ENCODE results near the gene DOCK4. TPM values are rescaled to one million over a fixed set of nuclear protein-coding genes. Genes with fewer than 3 reads are reported as not detected.

The DOCK4 gene
- total RNA-seq, 1 experiment from 2014 or later = 3.4 TPM

DNA sequence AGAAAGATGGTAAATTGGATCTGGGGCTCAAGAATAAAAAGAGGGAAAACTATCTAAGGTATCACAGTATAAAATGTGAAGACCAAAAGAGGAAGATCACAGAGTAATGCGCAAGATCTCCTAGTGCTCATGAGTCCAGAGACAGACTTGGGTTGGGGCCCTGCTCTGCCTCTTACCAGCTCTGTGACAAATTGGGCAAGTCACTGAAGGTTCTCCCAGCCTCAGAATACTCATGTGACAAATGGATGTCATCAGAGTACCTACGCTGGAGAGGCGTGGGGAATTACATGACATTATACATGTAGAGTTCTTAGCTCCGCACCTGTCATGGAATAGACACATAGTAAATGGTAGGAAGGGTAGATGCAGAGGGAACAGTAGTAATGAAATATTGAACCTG, 124.4 kb downstream of the DOCK4 start:
- H3K4me1 Mint-ChIP-seq (ENCODE audit: low read depth, unreplicated experiment) = no peaks in the 10 kb centered on the region
- H3K9me3 Mint-ChIP-seq (ENCODE audit: low read depth, unreplicated experiment) = no peaks in the 10 kb centered on the region
- CTCF ChIA-PET = no interaction called here
- BruUV-seq (replicated peaks) = no TSS peak
- intact Hi-C loops (cut with micrococcal nuclease; ENCODE audit: unreplicated experiment) = loop anchor here (10.0 kb wide), 1 partner anchor 303 kb away; no protein-coding TSS in a partner anchor
- peak overlapping the region; percentile 31 for H3K27ac Mint-ChIP-seq (ENCODE audit: unreplicated experiment)
- no peaks in the 10 kb centered on the region for H3K36me3 Mint-ChIP-seq (ENCODE audit: insufficient read depth, unreplicated experiment)
- H3K4me3 Mint-ChIP-seq (ENCODE audit: low read depth, unreplicated experiment) = no peak overlapping the region
- TF ChIP-seq, protein P1, sequence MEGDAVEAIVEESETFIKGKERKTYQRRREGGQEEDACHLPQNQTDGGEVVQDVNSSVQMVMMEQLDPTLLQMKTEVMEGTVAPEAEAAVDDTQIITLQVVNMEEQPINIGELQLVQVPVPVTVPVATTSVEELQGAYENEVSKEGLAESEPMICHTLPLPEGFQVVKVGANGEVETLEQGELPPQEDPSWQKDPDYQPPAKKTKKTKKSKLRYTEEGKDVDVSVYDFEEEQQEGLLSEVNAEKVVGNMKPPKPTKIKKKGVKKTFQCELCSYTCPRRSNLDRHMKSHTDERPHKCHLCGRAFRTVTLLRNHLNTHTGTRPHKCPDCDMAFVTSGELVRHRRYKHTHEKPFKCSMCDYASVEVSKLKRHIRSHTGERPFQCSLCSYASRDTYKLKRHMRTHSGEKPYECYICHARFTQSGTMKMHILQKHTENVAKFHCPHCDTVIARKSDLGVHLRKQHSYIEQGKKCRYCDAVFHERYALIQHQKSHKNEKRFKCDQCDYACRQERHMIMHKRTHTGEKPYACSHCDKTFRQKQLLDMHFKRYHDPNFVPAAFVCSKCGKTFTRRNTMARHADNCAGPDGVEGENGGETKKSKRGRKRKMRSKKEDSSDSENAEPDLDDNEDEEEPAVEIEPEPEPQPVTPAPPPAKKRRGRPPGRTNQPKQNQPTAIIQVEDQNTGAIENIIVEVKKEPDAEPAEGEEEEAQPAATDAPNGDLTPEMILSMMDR (IDR thresholded peaks at IDR 0.05; ENCODE audit: unreplicated experiment) = no peak
- no peak for DNase-seq
- no peaks in the 10 kb centered on the region for H3K27me3 Mint-ChIP-seq (ENCODE audit: unreplicated experiment)

DNA sequence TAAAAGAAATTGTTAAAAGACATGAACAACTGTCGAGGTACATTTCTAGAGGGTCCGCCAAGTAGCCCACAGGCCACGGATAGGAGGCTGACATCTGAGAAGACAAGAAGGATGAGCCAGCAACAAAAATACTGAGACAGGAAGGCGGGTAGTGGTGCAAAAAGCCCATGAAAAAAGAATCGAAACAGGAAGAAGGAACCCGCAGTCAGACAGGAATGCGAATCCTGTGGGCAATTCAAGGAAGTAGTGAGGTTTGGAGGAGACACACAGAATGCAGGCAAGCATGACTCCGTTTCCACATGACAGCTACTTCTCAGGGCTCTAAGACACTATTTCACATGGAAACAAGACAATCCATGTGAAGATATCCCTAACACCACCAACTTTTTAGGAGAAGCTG, 125.2 kb downstream of the DOCK4 start:
- H3K36me3 Mint-ChIP-seq (ENCODE audit: insufficient read depth, unreplicated experiment) = no peaks in the 10 kb centered on the region
- CTCF ChIA-PET = no interaction called here
- no peak for DNase-seq
- H3K4me1 Mint-ChIP-seq (ENCODE audit: low read depth, unreplicated experiment) = no peaks in the 10 kb centered on the region
- no peaks in the 10 kb centered on the region for H3K9me3 Mint-ChIP-seq (ENCODE audit: low read depth, unreplicated experiment)
- no peak overlapping the region for H3K4me3 Mint-ChIP-seq (ENCODE audit: low read depth, unreplicated experiment)
- H3K27ac Mint-ChIP-seq (ENCODE audit: unreplicated experiment) = no peak overlapping the region
- no peaks in the 10 kb centered on the region for H3K27me3 Mint-ChIP-seq (ENCODE audit: unreplicated experiment)
- TF ChIP-seq, protein P1 (IDR thresholded peaks at IDR 0.05; ENCODE audit: unreplicated experiment) = no peak
- intact Hi-C loops (cut with micrococcal nuclease; ENCODE audit: unreplicated experiment) = loop anchor here (10.0 kb wide), 1 partner anchor 304 kb away; no protein-coding TSS in a partner anchor
- BruUV-seq (replicated peaks) = no TSS peak

DNA sequence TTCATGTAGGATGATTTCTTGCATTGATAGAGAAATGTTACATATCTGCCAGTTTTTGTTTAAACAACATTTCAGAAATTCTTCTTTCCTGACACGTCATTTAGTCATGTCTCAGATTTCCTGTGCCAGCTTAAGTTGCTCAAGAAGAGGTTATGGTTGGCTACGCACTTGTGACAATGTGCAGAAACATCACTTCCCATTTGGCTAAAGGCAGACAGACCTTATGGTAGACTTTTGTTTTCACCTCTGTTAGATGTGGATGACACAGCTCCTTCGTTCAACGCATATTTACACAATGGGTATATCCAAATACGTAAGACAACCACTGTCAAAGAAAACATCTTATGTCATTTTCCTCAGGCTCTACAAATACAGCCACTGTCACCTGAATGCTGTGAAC, 125.8 kb downstream of the DOCK4 start:
- Mint-ChIP-seq H3K4me1 (ENCODE audit: low read depth, unreplicated experiment) (no peaks in the 10 kb centered on the region), H3K36me3 (ENCODE audit: insufficient read depth, unreplicated experiment) (no peaks in the 10 kb centered on the region), H3K4me3 (ENCODE audit: low read depth, unreplicated experiment) (no peak overlapping the region), H3K27me3 (ENCODE audit: unreplicated experiment) (no peaks in the 10 kb centered on the region), H3K27ac (ENCODE audit: unreplicated experiment) (no peak overlapping the region), H3K9me3 (ENCODE audit: low read depth, unreplicated experiment) (no peaks in the 10 kb centered on the region)
- CTCF ChIA-PET = no interaction called here
- TF ChIP-seq, protein P1 (IDR thresholded peaks at IDR 0.05; ENCODE audit: unreplicated experiment) = no peak
- no peak for DNase-seq
- intact Hi-C loops (cut with micrococcal nuclease; ENCODE audit: unreplicated experiment) = loop anchor here (10.0 kb wide), 1 partner anchor 304 kb away; no protein-coding TSS in a partner anchor
- no TSS peak for BruUV-seq (replicated peaks)

GRCh38 chr7:112079673-112080072, 126.5 kb downstream of the DOCK4 start:
- Mint-ChIP-seq H3K9me3 (ENCODE audit: low read depth, unreplicated experiment) (peaks cover 3% of the 10 kb centered on the region), H3K27me3 (ENCODE audit: unreplicated experiment) (no peaks in the 10 kb centered on the region), H3K36me3 (ENCODE audit: insufficient read depth, unreplicated experiment) (no peaks in the 10 kb centered on the region), H3K27ac (ENCODE audit: unreplicated experiment) (no peak overlapping the region), H3K4me3 (ENCODE audit: low read depth, unreplicated experiment) (no peak overlapping the region), H3K4me1 (ENCODE audit: low read depth, unreplicated experiment) (no peaks in the 10 kb centered on the region)
- intact Hi-C loops (cut with micrococcal nuclease; ENCODE audit: unreplicated experiment) = loop anchor here (10.0 kb wide), 1 partner anchor 305 kb away; no protein-coding TSS in a partner anchor
- CTCF ChIA-PET = no interaction called here
- no TSS peak for BruUV-seq (replicated peaks)
- TF ChIP-seq, protein P1 (IDR thresholded peaks at IDR 0.05; ENCODE audit: unreplicated experiment) = no peak
- DNase-seq = no peak

All from Calu3 (cell line).